ENCODE measurements around the gene SHCBP1L.

SHCBP1L gene

DNA sequence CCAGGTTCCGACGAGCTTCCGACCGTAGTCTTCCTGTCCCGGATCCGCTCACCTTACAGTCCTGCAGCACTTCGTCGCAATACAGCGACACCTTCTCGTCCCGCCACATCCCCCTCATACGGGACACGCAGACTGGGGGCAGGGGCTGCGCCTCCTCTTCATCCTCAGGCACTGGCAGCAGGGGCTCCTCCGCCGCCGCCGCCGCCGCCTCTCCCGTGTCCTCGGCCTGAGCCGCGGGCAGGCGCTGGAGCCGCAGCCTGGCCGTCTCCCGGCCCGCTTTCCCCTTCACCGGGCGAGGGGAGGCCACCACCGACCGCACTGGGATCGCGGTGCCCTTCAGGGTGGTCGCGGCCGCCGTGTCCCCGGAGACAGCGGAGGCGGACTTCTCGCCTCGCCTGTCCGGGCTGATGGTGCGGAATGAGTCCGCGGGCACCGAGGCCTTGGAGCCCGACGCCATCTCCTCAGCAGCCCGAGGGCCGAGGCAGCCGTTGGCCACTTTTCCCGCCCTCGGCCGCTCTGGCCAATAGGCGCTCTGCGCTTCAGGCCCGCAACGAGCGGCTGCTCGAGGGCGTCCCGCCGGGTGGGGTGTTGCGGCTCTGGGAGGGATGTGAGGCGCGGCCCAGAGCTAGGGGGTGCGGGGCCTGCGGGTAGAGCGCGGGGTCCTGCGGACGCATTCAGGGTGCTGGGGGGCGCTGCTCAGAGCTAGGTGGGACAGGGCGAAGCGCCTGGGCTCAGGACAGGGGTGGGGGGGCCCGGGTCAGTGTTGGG is at the start of gene SHCBP1L:
Gene SHCBP1L, minus strand, starts transcription at position 490 of the 768 bp plus-strand sequence. Its CDS starts 33 bp downstream, at position 457.
- DNase-seq (ENCODE audit: low read depth), result no peak

GRCh38 chr1:183002267-183002666 is 49.3 kb upstream of the SHCBP1L start:
- DNase-seq (ENCODE audit: low read depth), result no peak

DNA sequence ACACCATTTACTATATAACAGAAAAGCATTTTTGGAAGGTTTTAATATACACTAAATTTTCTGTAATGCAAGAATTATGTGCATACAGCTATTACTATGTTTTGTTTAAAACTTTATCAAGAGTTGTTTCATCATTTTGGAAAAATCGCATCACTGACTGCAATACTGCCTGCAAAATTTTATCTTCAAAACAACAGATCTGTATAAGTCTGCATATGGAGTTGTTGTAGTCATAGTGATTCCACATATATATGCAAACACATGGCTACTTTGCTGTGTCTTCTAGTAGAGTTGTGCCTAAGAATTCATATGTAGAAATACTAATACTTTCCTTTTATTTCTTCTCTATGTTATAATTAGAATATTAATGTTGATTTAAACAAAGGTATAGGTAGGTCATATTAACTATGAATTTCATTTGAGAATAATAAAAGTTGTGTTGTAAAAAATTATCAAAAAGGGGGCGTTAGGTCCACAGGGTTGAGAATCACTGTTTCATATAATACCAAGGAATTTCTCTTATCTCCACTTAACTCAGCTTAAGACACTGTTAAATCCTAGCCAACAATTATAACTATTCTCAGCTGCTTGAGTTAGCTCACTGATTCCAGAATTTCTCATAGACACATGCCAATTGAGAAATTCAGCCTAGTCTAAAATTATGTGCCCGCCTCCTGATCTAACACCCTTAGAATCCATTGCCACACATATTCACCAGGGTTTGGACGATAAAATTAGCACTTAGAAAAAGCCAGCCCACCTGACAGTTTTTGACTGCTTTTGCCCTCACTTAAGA is 47.4 kb upstream of the SHCBP1L start:
- no peak for DNase-seq (ENCODE audit: low read depth)

DNA sequence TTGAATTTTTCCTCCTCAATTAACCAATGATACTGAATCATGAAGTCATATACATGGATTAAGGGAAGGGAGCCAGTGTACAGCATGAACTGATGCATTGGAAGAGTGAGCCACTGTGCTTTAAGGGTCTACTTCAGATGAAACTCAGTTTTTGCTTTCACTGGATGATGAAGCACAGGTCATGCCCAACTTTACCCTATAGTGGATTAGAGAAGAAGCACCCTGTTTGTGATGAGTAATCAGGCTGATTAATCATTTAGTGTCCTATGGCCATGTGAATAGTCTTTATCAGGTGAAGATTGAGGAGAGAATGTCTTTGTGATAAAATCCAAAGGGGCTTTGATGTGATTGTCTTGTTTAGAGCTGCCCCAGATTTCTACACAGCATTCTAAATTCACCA is 45.5 kb upstream of the SHCBP1L start:
- no peak for DNase-seq (ENCODE audit: low read depth)

DNA sequence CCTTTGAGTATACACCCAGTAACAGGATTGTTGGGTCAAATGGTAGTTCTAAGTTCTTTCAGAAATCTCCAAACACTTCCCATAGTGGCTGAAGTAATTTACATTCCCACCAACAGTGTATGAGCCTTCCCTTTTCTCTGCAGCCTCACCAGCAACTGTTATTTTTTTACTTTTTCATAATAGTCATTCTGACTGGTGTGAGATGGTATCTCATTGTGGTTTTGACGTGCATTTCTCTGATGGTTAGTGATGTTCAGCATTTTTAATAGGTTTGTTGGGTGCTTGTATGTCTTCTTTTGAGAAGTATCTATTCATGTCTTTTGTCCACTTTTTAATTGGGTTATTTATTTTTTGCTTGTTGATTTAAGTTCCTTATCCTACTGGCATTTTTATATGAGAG is 43.9 kb upstream of the SHCBP1L start:
- no peak for DNase-seq (ENCODE audit: low read depth)

GRCh38 chr1:182995894-182996293 is 42.9 kb upstream of the SHCBP1L start:
- DNase-seq (ENCODE audit: low read depth), result no peak

- no peak for DNase-seq (ENCODE audit: low read depth)
These were observed 40.8 kb upstream of the SHCBP1L start for GRCh38 chr1:182993746-182994145.

- DNase-seq (ENCODE audit: low read depth), result no peak
These were observed 37.6 kb upstream of the SHCBP1L start for GRCh38 chr1:182990413-182991144.

- no peak for DNase-seq (ENCODE audit: low read depth)
These were observed 32.9 kb upstream of the SHCBP1L start for GRCh38 chr1:182985876-182986275.

GRCh38 chr1:182984621-182985020 is 31.7 kb upstream of the SHCBP1L start:
- DNase-seq (ENCODE audit: low read depth), result no peak

GRCh38 chr1:182984138-182984537 is 31.2 kb upstream of the SHCBP1L start:
- no peak for DNase-seq (ENCODE audit: low read depth)

DNA sequence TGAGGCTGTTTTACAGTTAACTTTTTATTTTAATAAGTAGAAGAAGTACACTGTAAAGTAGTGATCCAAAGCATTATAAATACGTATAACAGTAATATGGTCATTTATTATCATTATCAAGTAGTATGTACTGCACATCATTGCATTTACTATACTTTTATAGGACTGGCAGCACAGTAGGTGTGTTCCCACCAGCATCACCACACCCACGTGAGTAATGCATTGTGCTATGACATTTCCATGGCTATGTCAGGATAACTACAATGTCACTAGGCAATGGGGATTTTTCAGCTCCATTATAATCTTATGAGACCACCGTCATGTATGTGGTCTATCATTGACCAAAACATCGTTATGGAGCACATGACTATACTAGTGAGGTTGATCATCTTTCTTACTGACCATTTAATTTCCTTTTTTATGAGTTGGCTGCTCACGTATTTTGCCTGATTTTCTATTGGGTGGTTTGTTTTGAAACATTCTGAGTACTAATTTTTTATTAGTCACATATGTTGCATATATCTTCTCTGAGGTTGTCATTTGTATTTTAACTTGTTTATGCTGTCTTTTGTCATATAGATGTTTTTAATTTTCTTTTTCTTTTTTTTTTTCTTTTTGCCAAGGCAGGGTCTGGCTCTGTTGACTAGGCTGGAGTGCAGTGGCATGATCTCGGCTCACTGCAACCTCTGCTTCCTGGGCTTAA is 25.3 kb upstream of the SHCBP1L start:
- DNase-seq (ENCODE audit: low read depth), result no peak

DNA sequence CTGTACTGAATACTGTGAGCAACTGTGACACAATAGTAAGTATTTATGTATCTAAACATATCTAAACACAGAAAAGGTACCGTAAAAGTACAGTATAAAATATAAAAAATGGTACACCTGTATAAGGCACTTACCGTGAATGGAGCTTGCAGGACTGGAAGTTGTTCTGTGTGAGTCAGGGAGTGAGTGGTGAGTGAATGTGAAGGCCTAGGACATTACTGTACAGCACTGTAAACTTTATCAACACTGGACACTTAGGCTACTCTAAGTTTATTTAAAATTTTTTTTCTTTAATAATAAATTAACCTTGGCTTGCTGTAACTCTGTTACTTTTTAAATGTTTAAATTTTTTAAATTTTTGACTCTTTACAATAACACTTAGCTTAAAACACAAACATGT is 24.5 kb upstream of the SHCBP1L start:
- no peak for DNase-seq (ENCODE audit: low read depth)

DNA sequence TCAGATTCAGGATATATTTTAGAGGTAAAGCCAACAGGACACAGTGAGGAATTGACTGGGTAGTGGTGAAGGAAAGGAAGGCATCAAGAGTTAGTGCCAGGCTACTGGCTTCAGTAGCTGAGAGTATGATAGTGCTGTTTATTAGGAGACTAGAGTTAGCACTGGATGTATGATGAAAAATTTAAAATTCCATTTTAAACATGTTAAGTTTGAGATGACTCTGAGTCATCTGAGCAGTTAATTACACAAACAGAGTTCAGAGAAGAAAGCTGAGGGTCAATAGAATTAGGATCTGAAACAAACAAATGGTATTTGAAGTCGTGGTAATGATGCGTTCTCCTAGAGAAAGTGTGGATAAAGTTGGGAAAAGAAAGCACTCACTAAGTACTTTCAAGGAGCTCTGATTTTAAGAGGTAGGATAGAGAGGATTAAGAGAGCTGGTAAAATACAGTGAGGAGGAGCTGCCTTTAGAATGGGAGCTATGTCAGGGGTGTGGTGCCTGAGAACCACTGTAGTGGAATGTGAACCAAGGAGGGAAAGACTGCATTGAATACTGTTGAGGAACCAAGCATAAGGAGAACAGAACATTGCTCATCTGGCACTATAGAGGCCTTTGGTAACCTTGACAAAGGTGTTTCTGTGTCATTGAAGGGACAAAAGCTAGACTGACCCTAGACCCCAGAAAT is 21.7 kb upstream of the SHCBP1L start:
- no peak for DNase-seq (ENCODE audit: low read depth)

- DNase-seq (ENCODE audit: low read depth), result no peak
These were observed 19.9 kb upstream of the SHCBP1L start for GRCh38 chr1:182972829-182973228.

GRCh38 chr1:182972231-182972630 is 19.3 kb upstream of the SHCBP1L start:
- no peak for DNase-seq (ENCODE audit: low read depth)

DNA sequence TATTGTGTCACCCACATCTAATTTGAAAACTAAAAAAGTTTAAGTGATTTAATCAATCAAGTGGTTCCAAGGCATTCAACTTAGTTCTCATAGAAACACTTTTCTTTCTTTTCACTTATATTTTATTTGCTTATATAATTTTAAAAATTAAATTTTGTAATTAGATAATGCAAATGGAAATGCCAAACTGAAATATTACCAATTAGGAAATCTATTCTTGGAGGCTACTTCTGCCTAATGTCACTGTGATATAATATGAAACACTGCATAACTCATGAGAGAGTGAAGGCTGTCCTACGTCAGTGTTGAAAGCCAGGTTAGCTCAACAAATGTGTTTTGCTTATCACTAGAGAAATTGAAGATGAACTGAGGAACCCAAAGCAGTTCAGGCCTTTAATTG is 18.3 kb upstream of the SHCBP1L start:
- DNase-seq (ENCODE audit: low read depth), result no peak

DNA sequence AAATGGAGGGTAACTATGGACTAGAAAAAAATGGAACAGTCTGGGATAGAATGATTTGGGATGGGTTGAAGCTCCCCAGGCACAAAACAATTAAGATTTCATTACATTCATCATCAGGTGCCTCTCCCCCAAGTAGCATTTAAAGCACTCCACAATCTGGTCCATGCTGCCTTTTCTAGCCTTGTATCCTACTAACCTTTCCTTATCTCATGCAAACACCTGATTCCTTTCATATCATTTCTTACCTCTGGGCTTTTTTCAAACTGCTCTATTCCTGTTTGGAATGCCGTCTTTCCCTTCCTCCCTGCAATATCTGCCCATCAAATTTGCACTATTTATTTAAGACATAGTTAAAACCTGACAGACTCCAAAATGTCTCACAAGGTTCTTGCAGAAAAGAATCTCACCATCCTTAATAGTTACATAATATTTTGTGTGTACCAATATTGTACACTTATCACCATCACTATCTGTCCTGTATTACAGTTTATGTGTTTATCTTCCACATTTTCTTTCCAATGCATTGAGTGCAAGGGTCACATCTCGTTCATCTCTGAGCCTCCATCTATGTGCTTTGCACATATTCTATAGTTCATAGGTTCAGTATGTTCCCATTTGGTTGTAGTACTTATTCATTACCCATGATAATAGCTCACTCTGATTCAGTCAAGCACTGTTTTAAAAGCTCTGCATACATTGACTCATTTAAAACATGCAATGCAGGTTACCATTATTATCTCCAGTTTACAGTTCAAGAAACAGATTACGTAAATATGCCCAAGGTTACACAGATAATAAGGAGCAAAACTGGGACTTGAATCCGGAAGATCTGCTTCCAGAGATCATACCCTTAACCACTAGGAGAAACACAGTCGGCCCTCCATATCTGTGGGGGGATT is 16.1 kb upstream of the SHCBP1L start:
- no peak for DNase-seq (ENCODE audit: low read depth)

DNA sequence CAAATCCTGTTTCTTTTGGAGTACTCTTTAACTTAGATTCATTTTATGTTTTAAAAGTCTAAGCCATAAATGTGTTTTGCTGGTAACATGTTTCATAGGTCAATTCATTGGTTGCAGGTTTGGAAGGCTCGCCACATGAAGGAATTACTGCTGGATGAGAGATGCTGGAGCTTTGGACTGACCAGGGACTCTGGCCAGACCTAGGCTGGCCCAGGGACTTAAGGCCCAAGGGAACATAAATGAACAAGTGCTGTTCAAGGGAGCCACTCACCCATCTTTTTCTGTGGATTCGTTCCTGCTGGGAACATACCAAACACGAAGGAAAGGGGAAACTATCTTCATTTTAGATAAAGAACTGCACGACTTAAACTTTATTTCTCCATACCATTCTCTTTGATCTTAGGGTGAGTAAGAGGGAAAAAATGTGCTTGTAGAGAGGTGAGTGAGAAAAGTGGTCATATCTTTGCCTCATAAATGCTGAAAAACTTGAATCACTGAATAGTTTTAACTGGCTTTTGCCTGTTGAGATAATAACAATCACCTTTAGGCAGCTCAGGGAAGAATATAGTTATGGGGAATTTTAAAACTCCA is 15.3 kb upstream of the SHCBP1L start:
- no peak for DNase-seq (ENCODE audit: low read depth)

DNA sequence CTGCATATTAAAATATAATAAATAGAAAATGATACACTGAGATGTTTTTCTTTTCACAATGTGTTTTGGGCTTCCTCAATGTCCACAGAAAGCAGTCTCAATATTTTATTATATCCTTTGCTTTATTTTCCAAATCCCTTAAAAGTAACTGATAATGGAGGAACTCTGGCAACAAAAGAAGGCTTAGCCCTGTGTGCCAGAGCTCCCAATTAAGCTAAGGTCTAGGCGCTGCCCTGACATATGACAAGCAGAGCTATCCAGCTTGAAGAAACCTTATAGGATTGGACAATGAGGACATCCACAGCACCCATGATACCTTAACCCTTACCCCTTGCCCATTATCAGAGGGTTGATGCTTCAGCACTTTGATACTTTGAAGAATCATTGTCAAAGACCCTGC is 12.9 kb upstream of the SHCBP1L start:
- DNase-seq (ENCODE audit: low read depth), result no peak
